HepG2 (cell line): Measurements from ENCODE around the gene PATZ1. TPM values are rescaled to one million over a fixed set of nuclear protein-coding genes. Genes with fewer than 3 reads are reported as not detected.
"Not testable (repeated sequence)": the region's sequence is repeated elsewhere in the genome, so short reads cannot be mapped to it uniquely, and the experiment has no call there.

ENCODE experiments used
- ATAC-seq: fragments of 200-7000 bp; cut with Tn5 transposase; 3 replicates; pipeline ENCODE4 v1.9.1; 2020; ENCODE audit warnings: mild to moderate bottlenecking, moderate library complexity
- BruUV-seq: library from RNA; stranded (reverse); fragments of 400-500 nt; replicated peaks from 2 replicates; lab custom pipeline; 2021; lab: Mats Ljungman, UMichigan
- CTCF ChIA-PET: fragments of 300-600 bp; formaldehyde crosslinking; extraction: SDS; loops from one replicate; lab custom pipeline; 2021; ENCODE audit warnings: low total read pairs, inconsistent platforms, low intra/inter-chr PET ratio; lab: Yijun Ruan, JAX
- POLR2A ChIA-PET: fragments of 350-600 bp; sonication (Branson Sonifier 250); formaldehyde crosslinking; loops from one replicate; lab custom pipeline; 2020; ENCODE audit warnings: antibody characterized with exemption, inconsistent platforms; lab: Yijun Ruan, JAX
- DNase-seq: peaks from one replicate; pipeline ENCODE4 v3.0.0-alpha.2; 2015; ENCODE audit warnings: low spot score
- FAIRE-seq: peaks from 3 replicates; lab custom pipeline; 2011; peaks lifted over from hg19 to GRCh38; lab: Jason Lieb, UNC
- H2AFZ ChIP-seq: one replicate; pipeline ENCODE4 v1.6.1; 2011; ENCODE audit warnings: low read length, inconsistent platforms
- H3K27ac ChIP-seq: fragments of 300-600 bp; 3 replicates; pipeline ENCODE4 v1.8.0; 2011; ENCODE audit warnings: mixed run types, mild to moderate bottlenecking, mixed read lengths, low read length, inconsistent platforms; ENCODE audit not compliant: insufficient read depth; ENCODE audit errors: extremely low read length
- H3K27me3 ChIP-seq, 2 experiments: fragments of 200-600 bp in 1 of 2; 2 replicates in 1 of 2; 3 replicates in 1 of 2; pipeline versions ENCODE4 v1.6.0 to v1.8.0; 2011; ENCODE audit warnings: low read length in 2 of 2, mild to moderate bottlenecking in 2 of 2, moderate library complexity in 2 of 2, inconsistent platforms in 1 of 2; ENCODE audit not compliant: insufficient read depth in 2 of 2, control insufficient read depth in 1 of 2
- H3K36me3 ChIP-seq, 2 experiments: fragments of 200-600 bp in 1 of 2; replicated peaks in 1 of 2; 2 replicates in 1 of 2; 3 replicates in 1 of 2; pipeline versions ENCODE4 v1.5.1 to v1.8.0; 2011; ENCODE audit warnings: low read length in 2 of 2, inconsistent platforms in 1 of 2; ENCODE audit not compliant: insufficient read depth in 2 of 2, control insufficient read depth in 1 of 2
- H3K4me1 ChIP-seq: 2 replicates; pipeline ENCODE4 v1.5.1; 2012; ENCODE audit warnings: low read length, inconsistent platforms; ENCODE audit not compliant: insufficient read depth
- H3K4me2 ChIP-seq: 2 replicates; pipeline ENCODE4 v1.6.0; 2011; ENCODE audit warnings: low read depth, low read length, inconsistent platforms
- H3K4me3 ChIP-seq, 3 experiments: fragments of 200-600 bp in 1 of 3; sonication (generic), shearing (Covaris generic) in 1 of 3; replicated peaks in 1 of 3; 2 replicates each; pipeline ENCODE4 v1.5.1; 2011 to 2016; ENCODE audit warnings: low read length in 3 of 3, inconsistent platforms in 2 of 3, low read depth in 2 of 3, mild to moderate bottlenecking in 2 of 3, control low read depth in 1 of 3, mixed read lengths in 1 of 3; ENCODE audit not compliant: insufficient read depth in 1 of 3
- H3K79me2 ChIP-seq: one replicate; pipeline ENCODE4 v1.6.1; 2011; ENCODE audit warnings: low read length, inconsistent platforms; ENCODE audit not compliant: insufficient read depth
- H3K9ac ChIP-seq: 2 replicates; pipeline ENCODE4 v1.6.0; 2011; ENCODE audit warnings: mild to moderate bottlenecking, low read depth, low read length, inconsistent platforms; ENCODE audit not compliant: insufficient read depth
- H3K9me3 ChIP-seq: 2 replicates; pipeline ENCODE4 v1.5.1; 2012; ENCODE audit warnings: mild to moderate bottlenecking, low read length
- H4K20me1 ChIP-seq: 2 replicates; pipeline ENCODE4 v1.6.0; 2011; ENCODE audit warnings: inconsistent platforms, mild to moderate bottlenecking, low read length, moderate library complexity; ENCODE audit not compliant: insufficient read depth
- ELF1 ChIP-seq: sonication (generic); formaldehyde crosslinking; IDR thresholded peaks from 2 replicates; pipeline ENCODE4 v1.4.0; 2020; ENCODE audit warnings: missing genetic modification reagents
- HCFC1 ChIP-seq: fragments of 150-350 bp; IDR thresholded peaks from 2 replicates; pipeline ENCODE4 v1.6.1; 2014; ENCODE audit warnings: low read depth, low read length
- KLF9 ChIP-seq: IDR thresholded peaks from 2 replicates; pipeline ENCODE4 v1.6.1; 2016; ENCODE audit warnings: low read depth
- LCORL ChIP-seq, 2 experiments: fragments of 450-650 bp in 1 of 2; sonication (generic) in 1 of 2; formaldehyde crosslinking in 1 of 2; IDR thresholded peaks; 2 replicates each; pipeline versions ENCODE4 v1.5.0 to v1.6.1; 2017 to 2020; ENCODE audit warnings: antibody characterized with exemption in 1 of 2, missing genetic modification reagents in 1 of 2
- POLR2A ChIP-seq, 2 experiments: IDR thresholded peaks; 2 replicates each; pipeline ENCODE4 v1.6.1; 2011; ENCODE audit warnings: low read depth in 2 of 2, low read length in 2 of 2, mild to moderate bottlenecking in 1 of 2, moderate library complexity in 1 of 2; ENCODE audit not compliant: insufficient read depth in 1 of 2
- TOPORS ChIP-seq: sonication (generic); formaldehyde crosslinking; IDR thresholded peaks from 2 replicates; pipeline ENCODE4 v1.8.0; 2023; ENCODE audit warnings: mild to moderate bottlenecking, missing genetic modification reagents
- ZNF564 ChIP-seq: sonication (generic); formaldehyde crosslinking; IDR thresholded peaks from 2 replicates; pipeline ENCODE4 v1.8.1; 2023; ENCODE audit warnings: mild to moderate bottlenecking, missing genetic modification reagents
- WGBS: methylation state at CpG from one replicate; pipeline ENCODE4 v1.1.6; 2017; ENCODE audit warnings: low lambda C conversion rate; 5-methylcytosine and 5-hydroxymethylcytosine counted together
- in situ Hi-C: cut with HindIII; loops from 2 replicates; pipeline ENCODE4 v1.10.0; 2017; ENCODE audit warnings: low pct_unique_long_range_greater_than_20kb; ENCODE audit not compliant: extremely low pct_ligation_motif_present
- intact Hi-C: fragments of 100-400 bp; cut with micrococcal nuclease; formaldehyde crosslinking; loops from one replicate; pipeline ENCODE4 v1.10.0; 2022; ENCODE audit not compliant: unreplicated experiment
- polyA plus RNA-seq, 8 experiments: library from polyadenylated mRNA; depleted of rRNA in 3 of 8; stranded (reverse) in 7 of 8; unstranded in 1 of 8; fragments of >200 nt; fragmentation: Illumina TruSeq in 4 of 8; extraction: Trizol in 4 of 8; gene quantifications; 2 replicates each; pipeline versions ENCODE4 v1.2.1 to v1.2.3, GENCODE V29; 2011 to 2016; ENCODE audit warnings: low read depth in 4 of 8, missing spikeins in 1 of 8, mixed read lengths in 1 of 8; ENCODE audit not compliant: insufficient read depth in 1 of 8
- total RNA-seq, 5 experiments: library from RNA; depleted of rRNA; stranded (reverse); fragments of >200 nt; fragmentation: Illumina TruSeq; extraction: Trizol; gene quantifications; 2 replicates each; pipeline ENCODE4 v1.2.3, GENCODE V29; 2016; ENCODE audit warnings: low read depth in 1 of 5
- TF ChIP-seq, protein P1 (sequence below): sonication (generic); formaldehyde crosslinking; conservative IDR thresholded peaks from 2 replicates; pipeline ENCODE4 v1.5.0; 2020; ENCODE audit warnings: missing genetic modification reagents

The PATZ1 gene
- total and polyA plus RNA-seq, 2 of the 13 experiments (the other 11 are each of a cell fraction or from before 2014, with no cell fraction given): 24.9 to 30.5 TPM

DNA sequence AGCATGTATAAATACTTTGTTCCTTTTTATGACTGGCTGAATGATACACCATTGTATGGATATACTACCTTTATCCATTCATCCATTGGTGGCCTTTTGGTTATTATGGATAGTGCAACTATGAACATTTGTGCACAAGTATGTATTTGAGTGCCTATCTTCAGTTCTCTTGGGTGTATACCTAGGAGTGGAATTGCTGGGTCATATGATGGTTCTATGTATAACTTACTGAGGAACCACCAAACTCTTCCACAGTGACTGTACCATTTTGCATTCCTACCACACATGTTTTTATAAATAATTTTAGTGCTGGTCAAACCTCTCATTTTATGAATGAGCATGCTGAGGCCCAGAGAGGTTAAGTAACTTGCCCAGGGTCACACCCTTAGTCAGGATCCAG is 3.8 kb upstream of the PATZ1 start (continued):
- TF ChIP-seq HCFC1: no peak
- no peak for TF ChIP-seq ELF1 (CRISPR knock-in tag)
- TF ChIP-seq, protein P1, sequence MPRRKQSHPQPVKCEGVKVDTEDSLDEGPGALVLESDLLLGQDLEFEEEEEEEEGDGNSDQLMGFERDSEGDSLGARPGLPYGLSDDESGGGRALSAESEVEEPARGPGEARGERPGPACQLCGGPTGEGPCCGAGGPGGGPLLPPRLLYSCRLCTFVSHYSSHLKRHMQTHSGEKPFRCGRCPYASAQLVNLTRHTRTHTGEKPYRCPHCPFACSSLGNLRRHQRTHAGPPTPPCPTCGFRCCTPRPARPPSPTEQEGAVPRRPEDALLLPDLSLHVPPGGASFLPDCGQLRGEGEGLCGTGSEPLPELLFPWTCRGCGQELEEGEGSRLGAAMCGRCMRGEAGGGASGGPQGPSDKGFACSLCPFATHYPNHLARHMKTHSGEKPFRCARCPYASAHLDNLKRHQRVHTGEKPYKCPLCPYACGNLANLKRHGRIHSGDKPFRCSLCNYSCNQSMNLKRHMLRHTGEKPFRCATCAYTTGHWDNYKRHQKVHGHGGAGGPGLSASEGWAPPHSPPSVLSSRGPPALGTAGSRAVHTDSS: no peak

DNA sequence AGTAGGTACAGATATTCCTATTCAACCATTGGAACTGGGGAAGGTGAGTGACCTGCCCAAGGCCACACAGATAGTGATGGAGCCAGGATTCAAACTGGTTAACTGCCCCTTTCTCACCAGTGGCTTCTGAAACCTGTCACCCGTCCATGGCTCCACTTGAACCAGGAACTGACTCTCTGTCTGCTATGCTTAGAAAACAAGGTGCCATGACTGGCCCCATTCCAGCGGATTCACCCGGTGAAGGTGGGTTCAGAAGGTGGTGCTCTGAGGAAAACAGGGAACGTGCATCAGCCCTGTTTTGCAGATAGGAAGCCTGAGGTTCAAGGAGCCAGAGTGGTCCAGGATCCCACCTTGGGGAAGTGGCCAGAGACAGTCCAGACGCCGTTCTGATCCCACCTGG is 2.6 kb upstream of the PATZ1 start:
- ChIA-PET CTCF (no interaction called here), POLR2A (interaction anchor here (3.4 kb wide), 1 partner anchor 50 kb away, joined by 98 read pairs; the partner anchor contains the start of gene DRG1)
- no TSS peak for BruUV-seq
- intact Hi-C loops (no loop called here), in situ Hi-C loops (loop anchor here (5.0 kb wide), 1 partner anchor 49 kb away; the partner anchor contains the start of gene DRG1)
- H3K36me3 ChIP-seq: peaks cover 2 to 8% of the 10 kb centered on the region in 2 experiments; a peak in 2 of 5 replicates
- H2AFZ ChIP-seq: no peak overlapping the region
- peaks cover 22% of the 10 kb centered on the region for H3K79me2 ChIP-seq
- no peak overlapping the region for H3K27ac ChIP-seq
- peaks cover 59% of the 10 kb centered on the region for H3K4me1 ChIP-seq
- no peak overlapping the region for H3K4me2 ChIP-seq
- ATAC-seq: no peak
- no peak overlapping the region for H3K9ac ChIP-seq
- no peaks in the 10 kb centered on the region for H3K9me3 ChIP-seq
- no peak for DNase-seq
- peaks cover 13% of the 10 kb centered on the region for H4K20me1 ChIP-seq
- no peak overlapping the region for H3K4me3 ChIP-seq
- no peak for FAIRE-seq
- 0 out of 4 replicates have a peak, but pooled peaks of 1 of the 2 experiments have one; percentile 27 for TF ChIP-seq POLR2A (IDR thresholded peaks at IDR 0.05; ENCODE audit: insufficient read depth in 1 of 2, low read depth in 2 of 2, low read length in 2 of 2)
- no peak for TF ChIP-seq KLF9
- H3K27me3 ChIP-seq: no peaks in the 10 kb centered on the region; a peak in 1 of 5 replicates
- 91% methylated on average over 6 of the region's 6 CpGs for WGBS

DNA sequence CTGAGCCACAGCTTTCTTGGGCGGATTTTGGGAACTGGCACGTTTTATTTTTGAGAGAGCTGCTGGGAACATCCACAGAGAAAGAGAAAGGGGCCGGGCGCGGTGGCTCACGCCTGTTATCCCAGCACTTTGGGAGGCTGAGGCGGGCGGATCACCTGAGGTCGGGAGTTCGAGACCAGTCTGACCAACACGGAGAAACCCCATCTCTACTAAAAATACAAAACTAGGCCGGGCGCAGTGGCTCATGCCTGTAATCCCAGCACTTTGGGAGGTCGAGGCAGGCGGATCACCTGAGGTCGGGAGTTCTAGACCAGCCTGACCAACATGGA is 1.8 kb upstream of the PATZ1 start:
- H2AFZ ChIP-seq; H3K27me3 ChIP-seq; H3K9me3 ChIP-seq; intact Hi-C loops; H3K36me3 ChIP-seq; ATAC-seq; CTCF ChIA-PET; DNase-seq; BruUV-seq; FAIRE-seq; TF ChIP-seq LCORL (IDR thresholded peaks at IDR 0.05): not testable (repeated sequence)
- H3K9ac ChIP-seq: peak overlapping the region; percentile 77
- TF ChIP-seq LCORL (CRISPR knock-in tag; IDR thresholded peaks at IDR 0.05): 0 out of 2 replicates have a peak, but pooled peaks have one; percentile 5
- 0 out of 2 replicates have a peak, but pooled peaks have one; percentile 5 for TF ChIP-seq TOPORS (CRISPR knock-in tag)
- 0 out of 2 replicates have a peak, but pooled peaks have one; percentile 31 for TF ChIP-seq ZNF564
- H3K4me1 ChIP-seq: peaks cover 67% of the 10 kb centered on the region
- in situ Hi-C loops: loop anchor here (5.0 kb wide), 1 partner anchor 49 kb away; the partner anchor contains the start of gene DRG1
- H3K4me3 ChIP-seq: peak overlapping the region; percentile 74 to 91 (median 85)
- H4K20me1 ChIP-seq: peaks cover 21% of the 10 kb centered on the region
- peaks cover 30% of the 10 kb centered on the region for H3K79me2 ChIP-seq
- H3K4me2 ChIP-seq: peak overlapping the region; percentile 87
- POLR2A ChIA-PET: interaction anchor here (1.1 to 3.4 kb wide), 4 partner anchors 10 to 80 kb away, joined by 3 to 98 read pairs (median 12); partner anchors contain the start of gene DRG1
- peak overlapping the region; percentile 94 for H3K27ac ChIP-seq
- 93% methylated on average over 12 of the region's 16 CpGs for WGBS
